ENCODE data around the gene ALDH1B1.

ALDH1B1 gene
- 3.9 to 19.0 reads per million in 2 donors for total RNA-seq

GRCh38 chr9:38392235-38393127, at the start of gene ALDH1B1:
Gene ALDH1B1, plus strand, starts transcription at chr9:38392702. Its CDS starts 3,047 bp downstream, at chr9:38395749.
- DNase-seq = peak; percentile 39

GRCh38 chr9:38343037-38343436, 49.5 kb upstream of the ALDH1B1 start:
- DNase-seq = no peak

- DNase-seq = no peak
These were observed 49.0 kb upstream of the ALDH1B1 start for GRCh38 chr9:38343552-38343951.

- no peak for DNase-seq
These were observed 47.8 kb upstream of the ALDH1B1 start for GRCh38 chr9:38344566-38345324.

- no peak for DNase-seq
These were observed 46.4 kb upstream of the ALDH1B1 start for GRCh38 chr9:38345851-38346755.

GRCh38 chr9:38346811-38347210, 45.7 kb upstream of the ALDH1B1 start:
- DNase-seq = no peak

- no peak for DNase-seq
These were observed 45.2 kb upstream of the ALDH1B1 start for GRCh38 chr9:38347271-38347671.

- no peak for DNase-seq
These were observed 44.6 kb upstream of the ALDH1B1 start for GRCh38 chr9:38347946-38348345.

- no peak for DNase-seq
These were observed 42.0 kb upstream of the ALDH1B1 start for GRCh38 chr9:38350529-38350928.

- DNase-seq = no peak
These were observed 39.8 kb upstream of the ALDH1B1 start for GRCh38 chr9:38352530-38353328.

GRCh38 chr9:38355115-38355514, 37.4 kb upstream of the ALDH1B1 start:
- no peak for DNase-seq

GRCh38 chr9:38355517-38356120, 36.9 kb upstream of the ALDH1B1 start:
- no peak for DNase-seq

GRCh38 chr9:38356851-38357250, 35.7 kb upstream of the ALDH1B1 start:
- no peak for DNase-seq

- DNase-seq = no peak
These were observed 35.0 kb upstream of the ALDH1B1 start for GRCh38 chr9:38357350-38358114.

- no peak for DNase-seq
These were observed 33.9 kb upstream of the ALDH1B1 start for GRCh38 chr9:38358390-38359296.

GRCh38 chr9:38359297-38359653, 33.2 kb upstream of the ALDH1B1 start:
- no peak for DNase-seq

- no peak for DNase-seq
These were observed 32.7 kb upstream of the ALDH1B1 start for GRCh38 chr9:38359689-38360385.

GRCh38 chr9:38360839-38361472, 31.5 kb upstream of the ALDH1B1 start:
- no peak for DNase-seq

GRCh38 chr9:38361473-38361850, 31.0 kb upstream of the ALDH1B1 start:
- DNase-seq = no peak
